Gastroesophageal sphincter (tissue), 3 donors: ENCODE data around the gene TRAF2.

Experiments
- CTCF ChIP-seq, 4 experiments: fragments of 200-600 bp in 2 of 4; fragments of 450-650 bp in 2 of 4; sonication (generic) in 1 of 4; IDR thresholded peaks; one replicate each; pipeline ENCODE4 v1.5.1; 2017 to 2019; ENCODE audit warnings: antibody characterized with exemption in 4 of 4, mild to moderate bottlenecking in 2 of 4, moderate library complexity in 2 of 4
- POLR2AphosphoS5 ChIP-seq: sonication (generic); formaldehyde crosslinking; IDR thresholded peaks from one replicate; pipeline ENCODE4 v1.6.1; 2017; ENCODE audit warnings: antibody characterized with exemption

- TF ChIP-seq POLR2AphosphoS5 (no peak), CTCF (IDR thresholded peaks at IDR 0.05) (no peak)
These were observed 39.3 kb downstream of the TRAF2 start for GRCh38 chr9:136925414-136926153.
